HG03575 (cell line): ENCODE results near the gene ABCA7.

ENCODE experiments used
- ATAC-seq: cut with Tn5 transposase; IDR thresholded peaks from one replicate; pipeline ENCODE4 v1.9.1; 2021; ENCODE audit not compliant: unreplicated experiment, insufficient number of reproducible peaks, low FRiP score; ENCODE audit errors: extremely low read depth

Gene ABCA7

DNA sequence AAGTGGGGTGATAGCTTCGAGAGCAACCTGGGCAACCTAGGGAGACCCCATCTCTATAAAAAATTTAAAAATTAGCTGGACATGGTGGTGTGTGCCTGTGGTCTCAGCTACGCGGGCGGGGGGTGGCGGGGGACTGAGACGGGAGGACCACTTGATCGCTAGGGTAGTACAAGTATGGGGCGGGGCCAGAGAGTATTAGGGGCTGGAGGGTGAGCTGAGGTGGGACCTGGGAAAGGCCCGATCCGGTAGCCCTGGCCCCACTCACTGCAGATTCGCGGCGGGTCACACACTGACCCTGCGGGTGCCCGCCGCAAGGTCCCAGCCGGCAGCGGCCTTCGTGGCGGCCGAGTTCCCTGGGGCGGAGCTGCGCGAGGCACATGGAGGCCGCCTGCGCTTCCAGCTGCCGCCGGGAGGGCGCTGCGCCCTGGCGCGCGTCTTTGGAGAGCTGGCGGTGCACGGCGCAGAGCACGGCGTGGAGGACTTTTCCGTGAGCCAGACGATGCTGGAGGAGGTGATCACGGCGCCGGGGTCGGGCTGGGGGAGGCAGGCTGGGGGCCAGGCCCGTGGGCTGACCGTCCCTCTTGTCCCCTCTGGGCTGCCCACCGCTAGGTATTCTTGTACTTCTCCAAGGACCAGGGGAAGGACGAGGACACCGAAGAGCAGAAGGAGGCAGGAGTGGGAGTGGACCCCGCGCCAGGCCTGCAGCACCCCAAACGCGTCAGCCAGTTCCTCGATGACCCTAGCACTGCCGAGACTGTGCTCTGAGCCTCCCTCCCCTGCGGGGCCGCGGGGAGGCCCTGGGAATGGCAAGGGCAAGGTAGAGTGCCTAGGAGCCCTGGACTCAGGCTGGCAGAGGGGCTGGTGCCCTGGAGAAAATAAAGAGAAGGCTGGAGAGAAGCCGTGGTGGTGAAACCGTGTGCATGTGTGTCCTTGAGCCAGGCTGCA, 25.0 kb downstream of the ABCA7 start:
- no peak for ATAC-seq

DNA sequence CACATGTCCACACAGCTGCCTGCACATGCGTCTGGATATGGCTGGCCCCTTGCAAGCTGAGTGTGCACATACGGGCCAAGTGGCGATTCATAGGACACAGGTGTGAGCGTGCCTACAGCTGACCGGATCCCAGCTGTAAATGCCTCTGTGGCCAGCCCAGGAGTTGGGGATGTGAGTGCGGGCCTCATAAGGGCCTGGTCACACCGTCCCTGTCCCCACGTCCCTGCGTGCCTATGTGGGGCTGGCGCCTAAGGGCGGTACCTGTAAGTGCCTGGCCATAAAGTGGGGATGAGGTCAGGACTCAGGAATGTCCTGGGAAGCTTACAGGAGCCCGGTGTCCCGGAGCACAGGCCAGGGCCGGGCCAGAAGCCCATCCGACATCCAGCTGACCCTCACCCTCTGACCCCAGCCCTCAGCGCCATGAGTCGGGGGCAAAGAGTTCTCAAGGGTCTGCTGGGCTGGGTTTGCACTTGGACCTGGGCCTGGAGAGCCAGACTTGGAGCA, 25.8 kb downstream of the ABCA7 start:
- ATAC-seq, result no peak

DNA sequence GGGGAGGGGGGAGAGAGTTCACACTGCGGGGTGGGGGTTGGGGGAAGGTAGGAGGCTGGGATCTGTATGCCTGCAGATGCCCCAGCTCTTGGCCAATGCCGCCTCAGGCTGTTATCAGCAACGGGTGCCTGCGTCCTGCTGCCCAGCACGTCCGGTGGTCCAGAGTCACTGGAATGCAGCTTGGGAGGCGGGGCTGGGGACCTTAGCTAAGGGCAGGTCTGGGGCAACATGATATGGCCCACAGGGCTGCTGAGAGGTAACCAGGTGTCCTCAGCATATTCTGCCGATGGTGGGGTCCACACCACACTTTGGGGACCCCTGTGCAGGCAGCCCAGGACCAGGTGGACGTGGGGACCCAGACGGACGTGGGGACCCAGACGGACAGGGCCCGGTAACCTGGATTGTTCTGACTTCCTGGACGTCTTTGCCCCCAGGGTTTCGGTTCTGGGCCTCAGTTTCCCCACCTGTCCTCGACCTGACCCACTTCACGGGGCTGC, 26.4 kb downstream of the ABCA7 start:
- ATAC-seq, result no peak

DNA sequence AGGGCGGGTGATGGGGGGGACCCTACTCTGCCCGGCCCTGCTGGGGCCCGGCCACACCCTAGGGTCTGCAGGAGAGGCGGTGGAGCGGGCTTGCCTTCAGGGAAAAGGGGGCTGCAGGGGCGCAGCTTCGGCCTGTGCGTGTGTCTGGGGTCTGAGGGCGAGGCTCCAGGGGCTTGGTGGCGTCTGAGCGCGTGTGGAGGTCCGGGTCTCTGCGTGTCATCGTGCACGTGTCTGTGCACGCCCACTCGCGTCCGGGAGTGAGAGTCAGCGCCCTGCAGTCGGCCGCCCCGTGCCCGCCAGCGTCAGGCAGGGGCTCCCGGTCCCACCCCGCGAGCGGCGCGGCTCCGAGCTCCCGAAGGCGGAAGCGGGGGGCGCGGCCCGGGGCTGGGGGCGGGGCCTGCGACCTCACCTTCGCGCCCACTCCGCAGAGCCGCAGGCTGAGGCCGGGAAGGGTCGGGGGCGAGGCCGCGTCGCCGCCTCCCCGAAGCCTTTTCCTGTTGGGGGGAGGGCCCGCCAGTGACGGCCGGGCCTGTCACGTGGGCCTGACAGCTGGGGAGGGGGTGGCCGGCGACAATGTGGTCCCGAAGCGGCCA, 26.9 kb downstream of the ABCA7 start, which contains the start of gene ARHGAP45:
Gene ARHGAP45, plus strand, starts transcription at position 420 of the 593 bp plus-strand sequence. CDS start 239 bp downstream, outside the sequence.
- no peak for ATAC-seq

DNA sequence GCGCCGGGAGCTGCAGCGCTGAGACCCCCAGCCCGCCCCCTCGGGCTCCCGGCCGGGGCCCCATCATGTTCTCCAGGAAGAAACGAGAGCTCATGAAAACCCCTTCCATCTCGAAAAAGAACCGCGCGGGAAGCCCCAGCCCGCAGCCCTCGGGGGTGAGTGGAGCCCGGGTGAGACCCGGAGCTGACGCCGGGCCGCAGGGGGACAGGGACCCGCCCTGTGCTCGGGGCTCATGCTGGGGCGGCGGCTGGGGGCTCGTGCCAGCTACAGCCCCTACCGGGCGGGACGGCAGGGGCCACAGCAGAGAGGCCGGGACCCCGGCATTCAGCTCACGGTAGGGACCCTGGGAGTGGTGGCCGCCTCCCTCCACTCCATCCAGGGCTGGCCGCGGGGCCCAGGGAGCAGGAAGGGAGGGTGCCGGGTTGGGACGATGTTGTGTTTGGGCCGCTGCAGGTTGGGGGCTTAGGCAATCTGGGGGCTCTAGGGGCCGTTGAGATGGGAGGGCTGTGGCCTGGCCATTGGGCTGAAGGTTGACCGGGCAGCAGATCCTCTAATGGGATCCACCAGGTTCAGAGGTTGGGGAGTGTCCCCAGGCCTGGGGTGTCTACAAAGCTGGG, 27.5 kb downstream of the ABCA7 start:
- ATAC-seq, result no peak

DNA sequence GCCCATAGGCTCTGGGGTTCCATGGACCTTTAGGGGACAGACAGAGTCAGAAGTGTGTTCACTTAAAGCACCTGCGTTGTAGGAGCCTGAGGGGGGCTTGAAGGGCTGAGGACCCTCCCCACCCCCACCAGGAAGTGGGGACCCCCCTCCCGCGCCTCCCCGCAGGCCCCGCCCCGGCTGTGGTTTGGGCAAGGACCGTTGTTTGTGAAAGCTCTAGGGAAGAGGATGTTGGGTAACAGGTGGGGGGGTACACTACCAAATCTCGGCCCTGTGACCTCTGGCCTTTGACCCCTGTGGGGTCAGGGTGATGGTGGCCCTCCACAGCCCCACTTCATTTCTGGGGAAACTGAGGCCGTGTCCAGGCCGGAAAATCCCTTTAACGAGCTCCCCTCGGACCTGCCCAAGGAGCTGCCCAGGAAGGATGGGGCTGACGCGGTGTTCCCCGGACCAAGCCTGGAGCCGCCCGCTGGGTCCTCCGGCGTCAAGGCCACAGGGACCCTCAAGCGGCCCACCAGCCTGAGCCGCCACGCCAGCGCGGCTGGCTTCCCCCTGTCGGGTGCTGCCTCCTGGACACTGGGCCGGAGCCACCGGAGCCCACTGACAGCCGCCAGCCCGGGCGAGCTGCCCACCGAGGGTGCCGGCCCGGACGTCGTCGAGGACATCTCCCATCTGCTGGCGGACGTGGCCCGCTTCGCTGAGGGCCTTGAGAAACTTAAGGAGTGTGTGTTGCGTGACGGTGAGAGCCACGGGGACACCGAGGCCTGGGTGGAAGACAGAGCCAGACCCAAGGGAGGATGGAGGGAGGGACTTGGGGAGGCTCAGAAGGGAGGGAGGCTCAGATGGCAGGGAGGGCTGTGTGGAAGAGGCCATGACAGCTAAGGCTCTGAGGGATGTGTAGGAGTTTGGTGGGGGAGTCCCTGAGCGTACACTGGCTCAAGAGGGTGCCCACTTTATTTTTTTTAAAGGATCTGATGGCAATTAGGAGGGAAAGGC, 28.4 kb downstream of the ABCA7 start:
- no peak for ATAC-seq

DNA sequence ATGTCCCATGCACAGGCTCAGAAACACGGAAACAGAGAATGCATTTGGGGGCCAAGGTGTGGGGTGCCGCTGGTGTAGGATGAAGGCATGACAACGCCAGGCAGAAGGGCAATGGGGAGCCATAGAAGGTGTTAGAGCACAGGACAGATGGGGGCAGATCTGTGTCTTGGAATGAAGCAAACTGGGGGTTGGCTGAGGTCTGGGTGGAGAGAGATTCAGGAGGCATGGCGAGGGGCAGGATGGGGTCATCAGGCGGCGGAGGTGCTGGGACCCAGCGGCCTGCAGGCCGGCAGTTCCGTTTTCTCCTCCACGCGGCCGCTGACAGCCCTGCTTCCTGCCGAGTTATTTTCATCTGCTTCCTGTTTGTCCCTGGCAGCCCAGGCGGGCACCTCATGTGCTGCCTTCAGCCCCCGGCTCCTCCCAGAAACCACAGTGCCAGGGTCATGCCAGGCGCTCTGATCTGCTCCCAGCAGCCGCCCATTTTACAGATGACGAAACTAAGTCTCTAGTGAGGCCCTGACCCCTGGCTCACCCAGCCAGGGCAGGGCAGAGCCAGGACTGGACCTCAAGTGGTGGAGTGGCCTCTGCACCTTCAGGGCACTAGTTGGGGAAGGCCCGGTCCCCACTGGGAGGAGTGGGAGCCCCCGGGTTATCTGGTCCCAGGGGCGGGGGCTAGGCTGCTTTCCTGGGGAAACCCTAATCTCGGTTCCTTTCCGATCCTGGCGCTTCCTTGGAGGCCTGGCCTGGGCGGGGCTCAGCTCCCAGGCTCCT, 29.3 kb downstream of the ABCA7 start:
- no peak for ATAC-seq

DNA sequence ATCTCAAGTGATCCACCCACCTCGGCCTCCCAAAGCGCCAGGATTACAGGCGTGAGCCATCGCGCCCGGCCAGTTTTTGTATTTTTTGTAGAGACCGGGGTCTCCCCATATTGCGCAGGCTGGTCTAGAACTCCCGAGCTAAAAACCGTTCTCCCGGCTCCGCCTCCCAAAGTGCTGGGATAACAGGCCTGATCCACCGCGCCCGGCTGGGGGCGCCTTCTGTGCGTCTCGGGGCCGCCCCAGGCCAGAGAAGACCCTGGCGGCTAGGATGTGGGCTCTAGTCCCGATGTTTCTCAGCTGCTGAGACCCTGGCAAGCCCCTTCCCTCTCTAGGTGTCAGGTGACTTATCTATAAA, 30.6 kb downstream of the ABCA7 start:
- ATAC-seq, result no peak

DNA sequence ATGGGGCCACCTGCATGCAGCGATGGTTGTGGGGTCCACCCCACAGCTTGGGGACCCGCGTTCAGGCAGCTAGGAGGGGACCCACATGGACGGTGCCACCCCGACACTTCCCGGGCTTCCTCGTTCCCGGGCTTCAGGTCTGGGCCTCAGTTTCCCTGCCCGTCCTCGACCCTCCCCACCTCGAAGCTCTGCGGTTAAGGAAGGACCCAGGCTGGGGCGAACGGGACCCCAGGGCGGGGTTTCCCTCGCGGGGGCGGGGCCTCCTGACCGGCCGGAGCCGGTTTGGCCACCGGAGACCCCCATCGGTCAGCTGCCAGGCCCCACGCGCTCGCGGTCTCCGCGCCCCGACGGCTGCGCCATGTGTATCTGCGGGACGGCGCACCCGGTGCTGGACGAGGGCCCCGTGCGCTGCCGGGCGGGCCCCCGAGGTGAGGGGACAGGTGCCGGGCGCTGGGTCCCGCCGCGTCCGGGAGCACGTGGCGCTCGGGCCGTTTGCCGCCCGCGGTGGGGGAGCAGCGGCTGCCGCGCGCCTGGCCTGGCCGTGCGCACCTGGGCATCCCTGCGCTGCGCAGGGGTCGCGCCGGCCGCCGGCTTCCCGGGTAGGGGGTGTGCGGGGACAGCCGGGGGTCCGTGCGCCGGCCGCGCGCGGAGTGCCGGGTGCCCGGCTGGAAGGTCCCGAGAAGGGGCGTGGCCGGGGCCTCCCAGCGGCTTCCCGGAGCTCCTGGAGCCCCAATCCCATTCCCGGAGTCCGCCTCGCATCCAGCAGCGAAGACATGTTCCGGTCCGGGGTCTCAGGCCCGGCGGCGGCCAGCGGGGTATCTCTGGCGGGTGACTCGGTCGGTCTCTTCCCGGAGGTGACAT, 31.3 kb downstream of the ABCA7 start:
- ATAC-seq, result no peak

DNA sequence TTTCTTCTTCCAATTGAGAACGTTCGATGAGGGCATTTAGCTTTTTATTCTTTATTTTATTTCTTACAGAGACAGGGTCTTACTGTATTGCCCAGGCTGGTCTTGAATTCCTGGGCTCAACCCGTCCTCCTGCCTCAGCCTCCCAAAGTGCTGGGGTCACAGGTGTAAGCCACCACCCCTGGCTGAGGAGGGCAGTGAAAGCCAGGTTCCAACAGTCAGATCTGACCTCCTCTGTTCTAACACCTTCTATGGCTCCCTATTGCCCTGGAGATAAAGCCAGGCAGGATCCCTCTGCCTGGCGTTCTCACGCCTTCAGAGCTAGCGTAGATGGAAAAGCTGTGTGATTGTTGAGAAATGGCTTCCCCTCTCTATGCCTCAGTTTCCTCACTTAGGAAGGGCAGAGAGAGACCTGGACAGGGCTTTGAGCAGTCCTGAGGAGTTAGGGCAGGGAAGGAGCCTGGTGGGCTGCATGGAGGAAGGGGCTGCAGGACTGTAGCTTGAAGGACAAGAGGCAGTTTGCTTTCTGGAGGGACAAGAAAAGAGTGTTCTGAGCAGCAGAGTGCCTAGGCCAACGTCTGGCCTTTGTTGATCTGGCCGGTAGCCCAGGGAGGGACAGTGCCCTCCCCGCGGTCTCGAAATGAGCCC, 32.6 kb downstream of the ABCA7 start:
- no peak for ATAC-seq

DNA sequence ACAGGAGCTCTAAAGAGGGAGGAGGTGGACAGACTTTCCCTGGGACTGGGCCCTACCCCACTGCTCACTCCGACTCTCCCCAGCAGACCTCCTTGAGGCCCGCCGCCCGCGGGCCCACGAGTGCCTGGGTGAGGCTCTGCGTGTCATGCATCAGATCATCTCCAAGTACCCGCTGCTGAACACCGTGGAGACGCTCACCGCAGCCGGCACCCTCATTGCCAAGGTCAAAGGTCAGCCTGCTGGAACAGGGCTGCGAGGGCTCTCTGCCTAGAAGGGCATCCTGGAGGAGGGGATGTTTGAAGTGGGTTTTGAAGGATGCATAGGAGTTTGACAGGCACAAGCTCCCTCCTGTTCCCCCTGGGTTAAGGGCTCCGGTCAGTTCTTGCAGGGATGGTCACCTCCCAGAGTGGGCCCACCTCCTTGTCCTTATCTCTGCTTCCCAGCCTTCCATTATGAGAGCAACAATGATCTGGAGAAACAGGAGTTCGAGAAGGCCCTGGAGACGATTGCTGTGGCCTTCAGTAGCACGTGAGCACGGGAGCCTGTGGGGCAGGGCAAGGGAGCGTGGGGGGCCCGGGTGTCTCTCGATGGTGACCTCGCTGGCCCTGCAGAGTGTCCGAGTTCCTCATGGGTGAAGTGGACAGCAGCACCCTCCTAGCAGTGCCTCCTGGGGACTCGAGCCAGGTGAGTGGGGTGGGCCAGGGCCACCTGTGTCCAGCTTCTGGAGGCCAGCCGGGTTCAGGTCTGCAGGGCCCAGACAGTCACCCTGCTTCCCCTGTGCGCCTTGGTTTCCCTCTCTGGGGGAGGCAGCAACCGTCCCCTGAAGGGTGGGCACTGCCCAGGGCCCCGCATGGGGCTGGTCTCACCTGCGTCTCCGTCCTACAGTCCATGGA, 33.4 kb downstream of the ABCA7 start:
- no peak for ATAC-seq

DNA sequence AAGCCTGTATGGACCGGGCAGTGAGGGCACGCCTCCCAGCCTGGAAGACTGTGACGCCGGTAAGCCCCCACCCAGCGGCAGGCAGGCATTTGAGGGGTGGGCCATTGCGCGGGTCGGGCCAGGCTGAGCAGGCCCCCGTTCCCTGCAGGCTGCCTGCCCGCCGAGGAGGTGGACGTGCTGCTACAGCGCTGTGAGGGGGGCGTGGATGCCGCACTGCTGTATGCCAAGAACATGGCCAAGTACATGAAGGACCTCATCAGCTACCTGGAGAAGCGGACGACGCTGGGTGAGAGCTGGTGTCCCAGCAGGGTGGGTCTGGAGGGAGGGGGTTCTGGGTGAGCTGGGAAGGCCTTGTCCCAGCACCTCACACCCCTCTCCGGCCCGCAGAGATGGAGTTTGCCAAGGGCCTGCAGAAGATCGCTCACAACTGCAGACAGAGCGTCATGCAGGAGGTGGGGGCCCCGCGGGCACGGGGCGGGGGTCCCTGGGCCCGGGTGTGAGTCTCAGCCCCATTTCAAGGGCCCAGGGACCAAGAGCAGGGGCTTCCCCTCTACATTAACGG, 34.1 kb downstream of the ABCA7 start:
- ATAC-seq, result no peak

DNA sequence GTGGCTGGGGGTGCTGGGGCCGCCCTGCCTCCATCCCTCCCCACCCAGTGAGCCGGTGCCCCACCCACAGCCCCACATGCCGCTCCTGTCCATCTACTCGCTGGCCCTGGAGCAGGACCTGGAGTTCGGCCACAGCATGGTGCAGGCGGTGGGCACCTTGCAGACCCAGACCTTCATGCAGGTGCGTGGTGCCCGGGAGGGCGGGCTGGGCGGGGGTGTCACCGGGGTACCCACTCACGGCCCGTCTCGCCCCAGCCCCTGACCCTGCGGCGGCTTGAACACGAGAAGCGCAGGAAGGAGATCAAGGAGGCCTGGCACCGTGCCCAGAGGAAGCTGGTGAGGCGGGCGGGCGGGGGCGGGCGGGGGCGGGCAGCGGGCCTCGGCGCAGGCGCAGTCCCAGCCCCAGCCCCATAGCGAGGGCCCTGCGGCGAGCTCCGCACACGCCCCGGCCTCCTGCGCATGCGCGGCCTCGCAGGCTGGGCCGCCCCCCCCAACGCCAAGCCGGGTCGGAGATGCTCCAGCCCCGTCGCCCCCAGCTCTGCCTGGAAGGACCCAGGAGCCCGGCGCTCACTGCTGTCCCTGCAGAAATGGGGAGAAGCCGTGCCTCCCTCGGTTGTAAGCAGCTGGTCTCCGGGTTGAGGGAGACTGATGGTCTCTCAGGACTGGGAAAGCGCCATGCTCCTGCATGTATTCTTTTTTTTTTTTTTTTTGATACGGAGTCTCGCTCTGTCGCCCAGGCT, 34.8 kb downstream of the ABCA7 start:
- ATAC-seq, result no peak

DNA sequence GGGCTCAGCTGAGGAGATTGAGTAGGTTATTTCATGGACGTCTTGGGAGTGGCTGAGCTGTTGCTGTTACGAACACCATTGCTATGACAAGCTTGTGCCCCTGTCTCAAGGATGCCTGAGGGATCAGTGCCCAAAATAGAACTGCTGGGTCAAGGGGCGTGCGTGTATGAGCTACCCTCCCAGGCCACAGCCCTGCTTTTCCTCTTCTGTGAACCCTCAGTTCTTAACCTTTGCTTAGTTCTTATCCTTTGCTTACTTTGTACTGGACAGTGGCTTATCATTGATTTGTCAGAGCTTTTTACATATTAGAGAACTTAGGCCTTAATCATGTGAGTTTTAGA, 36.1 kb downstream of the ABCA7 start:
- ATAC-seq, result no peak

DNA sequence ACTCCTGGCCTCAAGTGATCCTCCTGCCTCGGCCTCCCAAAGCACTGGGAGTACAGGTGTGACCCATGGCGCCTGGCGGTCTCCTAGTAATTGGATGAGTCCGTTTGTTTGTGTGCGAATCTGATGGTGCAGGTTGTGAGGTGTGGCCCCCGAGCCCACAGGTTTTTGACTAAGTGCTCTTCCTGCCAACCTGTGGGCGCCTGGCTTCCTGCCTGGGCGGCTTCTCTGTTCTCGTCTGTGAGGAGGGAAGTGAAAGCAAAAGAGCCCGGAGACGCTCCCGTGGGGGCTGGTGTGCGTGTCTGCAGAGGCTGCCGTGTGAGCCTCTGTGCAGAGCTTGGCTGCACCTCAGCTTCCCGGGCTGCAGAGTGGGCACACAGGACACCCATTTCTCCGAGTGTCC, 37.0 kb downstream of the ABCA7 start:
- peak; percentile 38 for ATAC-seq
